Measurements from ENCODE around the gene MIA.
"Not testable (repeated sequence)": the region's sequence is repeated elsewhere in the genome, so short reads cannot be mapped to it uniquely, and the experiment has no call there.

Gene MIA

DNA sequence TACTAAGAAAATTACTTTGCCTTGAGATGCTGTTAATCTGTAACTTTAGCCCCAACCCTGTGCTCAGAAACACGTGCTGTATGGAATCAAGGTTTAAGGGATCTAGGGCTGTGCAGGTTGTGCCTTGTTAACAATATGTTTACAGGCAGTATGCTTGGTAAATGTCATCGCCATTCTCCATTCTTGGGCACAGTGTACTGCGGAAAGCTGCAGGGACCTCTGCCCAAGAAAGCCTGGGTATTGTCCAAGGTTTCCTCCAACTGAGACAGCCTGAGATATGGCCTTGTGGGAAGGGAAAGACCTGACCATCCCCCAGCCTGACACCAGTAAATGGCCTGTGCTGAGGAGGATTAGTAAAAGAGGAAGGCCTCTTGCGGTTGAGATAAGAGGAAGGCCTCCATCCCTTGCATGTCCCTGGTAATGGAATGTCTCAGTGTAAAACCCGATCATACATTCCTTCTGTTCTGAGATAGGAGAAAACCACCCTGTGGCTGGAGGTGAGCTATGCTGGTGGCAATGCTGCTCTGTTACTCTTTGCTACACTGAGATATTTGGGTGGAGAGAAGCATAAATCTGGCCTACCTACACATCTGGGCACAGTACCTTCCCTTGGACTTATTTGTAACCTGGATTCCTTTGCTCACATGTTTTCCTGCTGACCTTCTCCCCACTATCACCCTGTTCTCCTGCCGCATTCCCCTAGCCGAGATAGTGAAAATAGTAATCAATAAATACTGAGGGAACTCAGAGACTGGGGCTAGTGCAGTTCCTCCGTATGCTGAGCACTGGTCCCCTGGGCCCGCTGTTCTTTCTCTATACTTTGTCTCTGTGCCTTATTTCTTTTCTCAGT is 47.6 kb downstream of the MIA start:
- DNase-seq (ENCODE audit: low spot score), result not testable (repeated sequence)

DNA sequence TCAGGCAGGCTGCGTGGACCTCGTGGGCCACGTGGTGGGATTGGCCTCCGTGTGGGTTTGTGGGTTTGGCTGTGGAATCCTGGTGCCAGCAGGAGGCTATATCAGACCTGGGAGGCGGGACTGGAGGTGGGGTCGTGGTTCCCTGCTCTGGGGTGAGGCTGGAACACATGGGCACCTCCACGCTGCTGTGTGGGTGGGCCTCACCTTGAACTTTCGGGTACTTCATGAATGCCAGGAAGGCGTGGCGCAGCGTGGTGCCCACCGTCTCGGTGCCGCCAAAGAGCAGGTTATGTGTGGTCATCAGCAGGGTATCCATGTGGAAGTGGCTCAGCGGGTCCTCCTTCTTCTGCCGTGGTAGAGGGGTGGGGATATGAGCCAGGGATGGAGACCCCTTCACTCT is 49.6 kb downstream of the MIA start:
- DNase-seq (ENCODE audit: low spot score), result not testable (repeated sequence)

GRCh38 chr19:40825460-40826095 is 50.3 kb downstream of the MIA start:
- not testable (repeated sequence) for DNase-seq (ENCODE audit: low spot score)

- not testable (repeated sequence) for DNase-seq (ENCODE audit: low spot score)
Measured at GRCh38 chr19:40826312-40826698, 51.0 kb downstream of the MIA start.

- DNase-seq (ENCODE audit: low spot score), result not testable (repeated sequence)
Measured at GRCh38 chr19:40826699-40827385, 51.5 kb downstream of the MIA start.

Measured in D341Med (cell line).